ENCODE data around the gene TMEM88.
A peak's percentile ranks its signal among the peaks of the same experiment; 100 is the strongest.

TMEM88 gene

DNA sequence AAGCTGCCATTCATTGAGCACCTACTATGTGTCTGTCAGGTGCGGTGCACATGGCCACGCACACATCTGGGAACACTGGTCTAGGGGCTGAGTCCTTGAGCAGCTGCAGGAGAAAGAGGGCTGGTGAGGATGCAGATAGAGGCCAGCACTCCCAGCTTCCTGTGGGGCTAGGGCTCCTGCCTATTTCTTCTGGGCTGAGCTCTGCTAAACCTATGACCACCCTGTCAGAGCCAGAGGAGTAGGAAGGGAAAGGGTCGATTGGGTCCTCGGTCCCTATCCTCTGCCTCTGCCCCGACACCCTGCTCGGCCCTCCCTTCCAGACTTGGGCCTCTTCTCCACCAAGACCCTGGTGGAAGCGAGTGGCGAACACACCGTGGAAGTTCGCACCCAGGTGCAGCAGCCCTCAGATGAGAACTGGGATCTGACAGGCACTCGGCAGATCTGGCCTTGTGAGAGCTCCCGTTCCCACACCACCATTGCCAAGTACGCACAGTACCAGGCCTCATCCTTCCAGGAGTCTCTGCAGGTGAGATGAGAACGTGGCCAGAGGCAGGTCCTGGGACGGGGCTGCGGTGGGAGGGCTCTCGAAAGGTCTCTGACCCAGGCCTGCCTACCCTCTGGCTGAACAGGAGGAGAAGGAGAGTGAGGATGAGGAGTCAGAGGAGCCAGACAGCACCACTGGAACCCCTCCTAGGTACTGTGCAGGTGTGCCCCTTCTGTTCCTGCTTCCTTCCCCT lies 4.0 kb upstream of the TMEM88 start:
- POLR2A ChIA-PET = no interaction called here
- no peak for DNase-seq (ENCODE audit: extremely low spot score)
- CTCF ChIA-PET = interaction anchor here (0.7 to 3.7 kb wide), 11 partner anchors 10 to 191 kb away, joined by 3 to 29 read pairs (median 4); partner anchors contain the start of gene KDM6B
- TF ChIP-seq, protein P1, sequence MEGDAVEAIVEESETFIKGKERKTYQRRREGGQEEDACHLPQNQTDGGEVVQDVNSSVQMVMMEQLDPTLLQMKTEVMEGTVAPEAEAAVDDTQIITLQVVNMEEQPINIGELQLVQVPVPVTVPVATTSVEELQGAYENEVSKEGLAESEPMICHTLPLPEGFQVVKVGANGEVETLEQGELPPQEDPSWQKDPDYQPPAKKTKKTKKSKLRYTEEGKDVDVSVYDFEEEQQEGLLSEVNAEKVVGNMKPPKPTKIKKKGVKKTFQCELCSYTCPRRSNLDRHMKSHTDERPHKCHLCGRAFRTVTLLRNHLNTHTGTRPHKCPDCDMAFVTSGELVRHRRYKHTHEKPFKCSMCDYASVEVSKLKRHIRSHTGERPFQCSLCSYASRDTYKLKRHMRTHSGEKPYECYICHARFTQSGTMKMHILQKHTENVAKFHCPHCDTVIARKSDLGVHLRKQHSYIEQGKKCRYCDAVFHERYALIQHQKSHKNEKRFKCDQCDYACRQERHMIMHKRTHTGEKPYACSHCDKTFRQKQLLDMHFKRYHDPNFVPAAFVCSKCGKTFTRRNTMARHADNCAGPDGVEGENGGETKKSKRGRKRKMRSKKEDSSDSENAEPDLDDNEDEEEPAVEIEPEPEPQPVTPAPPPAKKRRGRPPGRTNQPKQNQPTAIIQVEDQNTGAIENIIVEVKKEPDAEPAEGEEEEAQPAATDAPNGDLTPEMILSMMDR (IDR thresholded peaks at IDR 0.05; ENCODE audit: control extremely low read depth, extremely low read depth, low read depth, missing control alignments) = no peak

DNA sequence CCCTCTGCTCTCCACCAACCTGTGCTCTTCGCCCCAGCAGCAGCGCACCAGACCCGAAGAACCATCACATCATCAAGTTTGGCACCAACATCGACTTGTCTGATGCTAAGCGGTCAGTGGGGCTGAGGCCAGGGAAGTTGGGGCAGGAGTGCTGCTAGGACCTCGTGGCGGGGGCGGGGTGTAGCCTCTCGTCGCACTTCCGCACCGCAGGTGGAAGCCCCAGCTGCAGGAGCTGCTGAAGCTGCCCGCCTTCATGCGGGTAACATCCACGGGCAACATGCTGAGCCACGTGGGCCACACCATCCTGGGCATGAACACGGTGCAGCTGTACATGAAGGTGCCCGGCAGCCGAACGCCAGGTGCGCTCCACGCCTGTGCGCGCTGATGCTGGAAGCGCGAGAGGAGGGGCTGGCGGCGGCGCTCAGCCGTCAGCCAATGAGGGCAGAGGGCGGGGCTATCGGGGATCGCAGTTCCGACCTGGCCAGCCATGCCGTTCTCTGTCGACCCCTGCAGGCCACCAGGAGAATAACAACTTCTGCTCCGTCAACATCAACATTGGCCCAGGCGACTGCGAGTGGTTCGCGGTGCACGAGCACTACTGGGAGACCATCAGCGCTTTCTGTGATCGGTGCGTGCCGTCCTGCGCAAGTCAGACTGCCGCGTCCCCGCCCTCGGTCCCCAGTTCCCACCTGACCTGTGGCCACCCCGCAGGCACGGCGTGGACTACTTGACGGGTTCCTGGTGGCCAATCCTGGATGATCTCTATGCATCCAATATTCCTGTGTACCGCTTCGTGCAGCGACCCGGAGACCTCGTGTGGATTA lies 3.2 kb upstream of the TMEM88 start:
- POLR2A ChIA-PET = no interaction called here
- TF ChIP-seq, protein P1 (IDR thresholded peaks at IDR 0.05; ENCODE audit: control extremely low read depth, extremely low read depth, low read depth, missing control alignments) = peak; percentile 92
- DNase-seq (ENCODE audit: extremely low spot score) = peak; percentile 91
- CTCF ChIA-PET = interaction anchor here (0.7 to 3.7 kb wide), 11 partner anchors 11 to 190 kb away, joined by 3 to 29 read pairs (median 4); partner anchors contain the start of gene KDM6B

DNA sequence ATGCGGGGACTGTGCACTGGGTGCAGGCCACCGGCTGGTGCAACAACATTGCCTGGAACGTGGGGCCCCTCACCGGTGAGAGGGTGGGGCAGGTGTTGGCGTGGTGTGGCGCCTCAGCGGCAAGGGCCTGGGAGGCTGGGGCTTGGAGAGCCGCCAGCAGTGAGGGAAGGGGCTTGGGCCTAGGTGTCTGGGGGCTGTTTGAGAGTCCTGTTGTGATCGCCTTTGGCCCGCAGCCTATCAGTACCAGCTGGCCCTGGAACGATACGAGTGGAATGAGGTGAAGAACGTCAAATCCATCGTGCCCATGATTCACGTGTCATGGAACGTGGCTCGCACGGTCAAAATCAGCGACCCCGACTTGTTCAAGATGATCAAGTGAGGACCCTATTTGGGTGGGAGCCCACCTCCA lies 2.6 kb upstream of the TMEM88 start:
- POLR2A ChIA-PET = no interaction called here
- DNase-seq (ENCODE audit: extremely low spot score) = no peak
- TF ChIP-seq, protein P1 (IDR thresholded peaks at IDR 0.05; ENCODE audit: control extremely low read depth, extremely low read depth, low read depth, missing control alignments) = no peak
- CTCF ChIA-PET = interaction anchor here (2.8 to 3.7 kb wide), 2 partner anchors 18 to 27 kb away, joined by 9 to 29 read pairs; partner anchors contain the start of gene KDM6B

DNA sequence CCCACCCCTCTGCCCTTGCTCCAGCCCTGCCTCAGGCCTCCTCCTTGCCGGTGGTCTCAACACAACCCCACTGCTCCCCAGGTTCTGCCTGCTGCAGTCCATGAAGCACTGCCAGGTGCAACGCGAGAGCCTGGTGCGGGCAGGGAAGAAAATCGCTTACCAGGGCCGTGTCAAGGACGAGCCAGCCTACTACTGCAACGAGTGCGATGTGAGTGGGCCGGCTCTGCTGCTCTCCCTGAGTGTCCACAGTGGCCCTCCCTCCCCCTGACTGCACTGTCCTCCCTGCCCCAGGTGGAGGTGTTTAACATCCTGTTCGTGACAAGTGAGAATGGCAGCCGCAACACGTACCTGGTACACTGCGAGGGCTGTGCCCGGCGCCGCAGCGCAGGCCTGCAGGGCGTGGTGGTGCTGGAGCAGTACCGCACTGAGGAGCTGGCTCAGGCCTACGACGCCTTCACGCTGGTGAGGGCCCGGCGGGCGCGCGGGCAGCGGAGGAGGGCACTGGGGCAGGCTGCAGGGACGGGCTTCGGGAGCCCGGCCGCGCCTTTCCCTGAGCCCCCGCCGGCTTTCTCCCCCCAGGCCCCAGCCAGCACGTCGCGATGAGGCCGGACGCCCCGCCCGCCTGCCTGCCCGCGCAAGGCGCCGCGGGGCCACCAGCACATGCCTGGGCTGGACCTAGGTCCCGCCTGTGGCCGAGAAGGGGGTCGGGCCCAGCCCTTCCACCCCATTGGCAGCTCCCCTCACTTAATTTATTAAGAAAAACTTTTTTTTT lies 1.8 kb upstream of the TMEM88 start:
- TF ChIP-seq, protein P1 (IDR thresholded peaks at IDR 0.05; ENCODE audit: control extremely low read depth, extremely low read depth, low read depth, missing control alignments) = no peak
- no peak for DNase-seq (ENCODE audit: extremely low spot score)
- POLR2A ChIA-PET = interaction anchor here (0.6 kb wide), 2 partner anchors 63 to 611 kb away, joined by 3 to 5 read pairs; partner anchors contain the start of gene RNF227
- CTCF ChIA-PET = interaction anchor here (0.6 to 3.7 kb wide), 3 partner anchors 19 to 22 kb away, joined by 3 to 29 read pairs (median 3); partner anchors contain the start of gene KDM6B

DNA sequence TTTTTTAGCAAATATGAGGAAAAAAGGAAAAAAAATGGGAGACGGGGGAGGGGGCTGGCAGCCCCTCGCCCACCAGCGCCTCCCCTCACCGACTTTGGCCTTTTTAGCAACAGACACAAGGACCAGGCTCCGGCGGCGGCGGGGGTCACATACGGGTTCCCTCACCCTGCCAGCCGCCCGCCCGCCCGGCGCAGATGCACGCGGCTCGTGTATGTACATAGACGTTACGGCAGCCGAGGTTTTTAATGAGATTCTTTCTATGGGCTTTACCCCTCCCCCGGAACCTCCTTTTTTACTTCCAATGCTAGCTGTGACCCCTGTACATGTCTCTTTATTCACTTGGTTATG lies 1.2 kb upstream of the TMEM88 start:
- ChIA-PET CTCF (interaction anchor here (0.6 to 1.2 kb wide), 2 partner anchors 19 to 22 kb away, joined by 3 read pairs; partner anchors contain the start of gene KDM6B), POLR2A (interaction anchor here (0.6 kb wide), 2 partner anchors 62 to 611 kb away, joined by 3 to 5 read pairs; partner anchors contain the start of gene RNF227)
- DNase-seq (ENCODE audit: extremely low spot score) = no peak
- TF ChIP-seq, protein P1 (IDR thresholded peaks at IDR 0.05; ENCODE audit: control extremely low read depth, extremely low read depth, low read depth, missing control alignments) = no peak

All from GM10248 (cell line).